ENCODE measurements around the gene ELF3. TPM values are rescaled to one million over a fixed set of nuclear protein-coding genes. Genes with fewer than 3 reads are reported as not detected.
"Not testable (repeated sequence)": the region's sequence is repeated elsewhere in the genome, so short reads cannot be mapped to it uniquely, and the experiment has no call there.

The ELF3 gene
- total RNA-seq, 2 donors from 2014 or later, result 0.84 to 0.98 TPM

- H3K4me3 Mint-ChIP-seq, result no peak overlapping the region
- no peak for DNase-seq (ENCODE audit: low spot score)
- H3K27ac Mint-ChIP-seq, result no peak overlapping the region
- ATAC-seq, result no peak
- no peaks in the 10 kb centered on the region for H3K36me3 Mint-ChIP-seq
- H3K9me3 Mint-ChIP-seq, result no peaks in the 10 kb centered on the region
- H3K4me1 Mint-ChIP-seq (ENCODE audit: low read depth in 2 of 2), result peaks cover 4 to 7% of the 10 kb centered on the region in 2 donors
- peaks cover 0 to 5% of the 10 kb centered on the region in 2 donors for H3K27me3 Mint-ChIP-seq
These were observed 3.7 kb downstream of the ELF3 start for GRCh38 chr1:202014060-202014459.

DNA sequence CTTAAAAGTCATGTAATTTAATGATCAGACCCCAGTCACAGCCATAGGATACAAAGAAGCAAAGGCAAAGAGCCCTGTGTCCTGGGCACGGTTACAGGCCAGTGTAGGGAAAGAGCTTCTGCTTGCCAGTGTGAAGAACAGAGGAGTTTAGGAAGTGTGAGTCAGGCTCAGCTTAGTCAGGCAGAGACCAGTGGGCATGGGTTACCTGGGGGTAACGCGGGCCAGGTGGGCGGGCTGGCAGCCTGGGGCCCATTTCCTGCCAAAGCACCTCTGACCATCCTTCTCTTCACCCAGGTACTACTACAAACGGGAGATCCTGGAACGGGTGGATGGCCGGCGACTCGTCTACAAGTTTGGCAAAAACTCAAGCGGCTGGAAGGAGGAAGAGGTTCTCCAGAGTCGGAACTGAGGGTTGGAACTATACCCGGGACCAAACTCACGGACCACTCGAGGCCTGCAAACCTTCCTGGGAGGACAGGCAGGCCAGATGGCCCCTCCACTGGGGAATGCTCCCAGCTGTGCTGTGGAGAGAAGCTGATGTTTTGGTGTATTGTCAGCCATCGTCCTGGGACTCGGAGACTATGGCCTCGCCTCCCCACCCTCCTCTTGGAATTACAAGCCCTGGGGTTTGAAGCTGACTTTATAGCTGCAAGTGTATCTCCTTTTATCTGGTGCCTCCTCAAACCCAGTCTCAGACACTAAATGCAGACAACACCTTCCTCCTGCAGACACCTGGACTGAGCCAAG lies 4.7 kb downstream of the ELF3 start:
- no peak for DNase-seq (ENCODE audit: low spot score)
- Mint-ChIP-seq H3K4me3 (no peak overlapping the region), H3K36me3 (no peaks in the 10 kb centered on the region), H3K27ac (no peak overlapping the region), H3K27me3 (peaks cover 0 to 7% of the 10 kb centered on the region in 2 donors), H3K9me3 (no peaks in the 10 kb centered on the region), H3K4me1 (ENCODE audit: low read depth in 2 of 2) (peaks cover 6% of the 10 kb centered on the region in 2 donors)
- no peak for ATAC-seq

DNA sequence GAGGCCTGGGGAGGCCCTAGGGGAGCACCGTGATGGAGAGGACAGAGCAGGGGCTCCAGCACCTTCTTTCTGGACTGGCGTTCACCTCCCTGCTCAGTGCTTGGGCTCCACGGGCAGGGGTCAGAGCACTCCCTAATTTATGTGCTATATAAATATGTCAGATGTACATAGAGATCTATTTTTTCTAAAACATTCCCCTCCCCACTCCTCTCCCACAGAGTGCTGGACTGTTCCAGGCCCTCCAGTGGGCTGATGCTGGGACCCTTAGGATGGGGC lies 5.2 kb downstream of the ELF3 start:
- H3K36me3 Mint-ChIP-seq, result no peaks in the 10 kb centered on the region
- H3K27ac Mint-ChIP-seq, result no peak overlapping the region
- H3K4me3 Mint-ChIP-seq, result no peak overlapping the region
- H3K4me1 Mint-ChIP-seq (ENCODE audit: low read depth in 2 of 2), result peaks cover 6% of the 10 kb centered on the region in 2 donors
- peaks cover 0 to 7% of the 10 kb centered on the region in 2 donors for H3K27me3 Mint-ChIP-seq
- H3K9me3 Mint-ChIP-seq, result no peaks in the 10 kb centered on the region
- DNase-seq (ENCODE audit: low spot score) (no peak), ATAC-seq (no peak)

GRCh38 chr1:202016022-202016810 lies 5.8 kb downstream of the ELF3 start:
- Mint-ChIP-seq H3K4me1 (ENCODE audit: low read depth in 2 of 2) (peaks cover 6% of the 10 kb centered on the region in 2 donors), H3K27ac (no peak overlapping the region), H3K27me3 (peaks cover 0 to 7% of the 10 kb centered on the region in 2 donors), H3K36me3 (no peaks in the 10 kb centered on the region), H3K9me3 (no peaks in the 10 kb centered on the region), H3K4me3 (no peak overlapping the region)
- DNase-seq (ENCODE audit: low spot score) (no peak), ATAC-seq (no peak)

DNA sequence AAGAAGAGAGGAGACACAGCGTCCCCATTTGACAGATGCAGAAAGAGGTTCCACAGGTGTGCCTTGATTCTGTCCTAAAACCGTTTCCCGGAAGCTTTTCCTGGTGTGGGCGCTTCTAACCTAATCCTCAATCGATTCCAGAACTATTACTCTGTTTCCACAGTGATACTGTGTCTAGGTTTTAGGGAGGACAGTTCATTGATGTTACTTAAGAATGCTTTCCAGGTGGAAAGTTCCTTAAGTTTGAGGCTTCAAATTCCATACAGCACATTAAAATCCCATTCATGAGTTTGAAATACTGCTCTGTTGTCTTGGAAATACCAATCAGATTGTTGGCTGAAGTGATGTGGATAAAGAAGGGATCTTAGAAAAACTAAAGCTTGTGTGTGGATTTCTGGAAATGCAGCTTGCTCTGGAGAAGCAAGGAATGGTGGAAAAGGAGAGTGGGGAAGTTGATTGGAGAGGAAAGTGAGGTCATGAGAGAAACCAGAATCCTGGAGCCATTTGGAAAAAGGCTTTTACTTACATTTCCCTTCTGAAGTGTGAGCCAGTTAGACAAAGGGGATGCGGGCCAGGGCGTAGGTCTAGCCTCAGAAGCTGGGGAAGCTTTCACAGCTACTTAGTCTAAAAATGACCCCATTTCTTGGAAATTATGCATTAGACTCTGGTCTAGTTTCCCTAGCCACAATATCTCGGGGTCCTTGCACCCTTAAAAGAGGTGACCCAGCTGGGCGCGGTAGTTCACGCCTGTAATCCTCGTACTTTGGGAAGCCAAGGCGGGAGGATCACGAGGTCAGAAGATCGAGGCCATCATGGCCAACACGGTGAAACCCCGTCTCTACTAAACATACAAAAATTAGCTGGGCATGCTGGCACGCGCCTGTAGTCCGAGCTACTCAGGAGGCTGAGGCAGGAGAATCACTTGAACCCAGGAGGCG lies 6.7 kb downstream of the ELF3 start:
- DNase-seq (ENCODE audit: low spot score) (no peak), ATAC-seq (no peak)
- Mint-ChIP-seq H3K27ac (no peak overlapping the region), H3K4me3 (no peak overlapping the region), H3K36me3 (no peaks in the 10 kb centered on the region), H3K9me3 (no peaks in the 10 kb centered on the region), H3K4me1 (ENCODE audit: low read depth in 2 of 2) (peaks cover 6% of the 10 kb centered on the region in 2 donors), H3K27me3 (peaks cover 2 to 7% of the 10 kb centered on the region in 2 donors)

- DNase-seq (ENCODE audit: low spot score) (no peak), ATAC-seq (no peak)
- no peak overlapping the region for H3K27ac Mint-ChIP-seq
- peaks cover 4 to 7% of the 10 kb centered on the region in 2 donors for H3K27me3 Mint-ChIP-seq
- H3K9me3 Mint-ChIP-seq, result no peaks in the 10 kb centered on the region
- no peaks in the 10 kb centered on the region for H3K36me3 Mint-ChIP-seq
- no peak overlapping the region for H3K4me3 Mint-ChIP-seq
- H3K4me1 Mint-ChIP-seq (ENCODE audit: low read depth in 2 of 2), result peaks cover 6% of the 10 kb centered on the region in 2 donors
These were observed 7.5 kb downstream of the ELF3 start for GRCh38 chr1:202017749-202018467.

DNA sequence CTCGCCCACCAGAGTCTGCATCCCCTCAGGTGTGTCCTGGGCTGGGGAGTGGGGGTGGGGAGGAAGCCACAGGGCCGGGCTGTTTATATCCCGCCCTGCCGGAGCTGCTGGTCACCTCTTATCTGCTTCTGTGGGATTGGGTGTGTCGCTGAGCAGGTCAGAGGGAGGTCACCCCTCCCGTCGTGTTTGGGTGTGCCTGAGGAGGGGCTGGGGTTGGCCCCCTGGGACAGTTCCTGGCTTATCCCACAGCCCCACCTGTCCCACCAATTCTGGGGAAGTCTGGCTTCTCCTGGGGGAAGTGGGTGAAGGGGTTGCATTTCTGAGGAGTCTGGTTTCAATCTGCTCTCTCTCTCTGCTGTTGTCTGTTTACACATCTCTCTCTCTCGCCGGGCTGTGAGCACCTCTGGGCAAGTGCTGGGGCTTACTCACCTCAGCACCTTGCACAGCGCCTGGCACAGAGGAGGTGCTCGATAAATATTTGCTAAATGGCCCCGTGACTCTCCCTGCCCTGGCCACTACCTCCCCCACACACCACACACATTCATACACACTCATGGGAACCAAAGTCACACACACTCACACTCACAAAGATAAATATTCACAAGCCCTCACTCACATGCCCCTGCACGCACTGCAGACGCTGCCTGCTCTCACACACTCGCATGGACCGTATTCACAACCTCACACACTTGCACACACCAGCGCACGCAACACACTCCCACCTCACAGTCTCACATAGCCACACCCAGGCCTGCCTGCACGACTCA lies 8.3 kb downstream of the ELF3 start:
- H3K4me1 Mint-ChIP-seq (ENCODE audit: low read depth in 2 of 2), result peaks cover 6 to 11% of the 10 kb centered on the region in 2 donors
- peak in 1 of 2 donors; percentile 33 for ATAC-seq
- H3K27ac Mint-ChIP-seq, result no peak overlapping the region
- H3K27me3 Mint-ChIP-seq, result peaks cover 7 to 10% of the 10 kb centered on the region in 2 donors
- no peaks in the 10 kb centered on the region for H3K9me3 Mint-ChIP-seq
- no peak for DNase-seq (ENCODE audit: low spot score)
- no peaks in the 10 kb centered on the region for H3K36me3 Mint-ChIP-seq
- H3K4me3 Mint-ChIP-seq, result no peak overlapping the region

DNA sequence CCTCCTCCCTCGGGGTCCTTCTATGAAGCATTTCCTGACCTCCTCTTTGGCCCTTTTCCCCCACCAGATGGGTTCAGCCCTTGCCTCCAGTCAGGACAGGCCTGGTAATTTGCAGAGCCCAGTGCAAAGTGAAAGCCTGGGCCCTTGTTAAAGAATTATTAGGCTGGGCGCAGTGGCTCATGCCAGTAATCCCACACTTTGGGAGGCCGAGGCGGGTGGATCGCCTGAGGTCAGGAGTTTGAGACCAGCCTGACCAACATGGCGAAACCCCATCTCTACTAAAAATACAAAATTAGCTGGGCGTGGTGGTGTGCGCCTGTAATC lies 8.8 kb downstream of the ELF3 start:
- not testable (repeated sequence) for H3K4me3 Mint-ChIP-seq; H3K9me3 Mint-ChIP-seq; DNase-seq (ENCODE audit: low spot score); H3K36me3 Mint-ChIP-seq; ATAC-seq; H3K27ac Mint-ChIP-seq
- Mint-ChIP-seq H3K4me1 (ENCODE audit: low read depth in 2 of 2) (peaks cover 6 to 11% of the 10 kb centered on the region in 2 donors), H3K27me3 (peaks cover 7 to 10% of the 10 kb centered on the region in 2 donors)

GRCh38 chr1:202023001-202023433 lies 12.6 kb downstream of the ELF3 start:
- Mint-ChIP-seq H3K4me1 (ENCODE audit: low read depth in 2 of 2) (peaks cover 6 to 11% of the 10 kb centered on the region in 2 donors), H3K27ac (no peak overlapping the region), H3K4me3 (no peak overlapping the region), H3K27me3 (peaks cover 7 to 10% of the 10 kb centered on the region in 2 donors), H3K36me3 (no peaks in the 10 kb centered on the region), H3K9me3 (no peaks in the 10 kb centered on the region)
- ATAC-seq (peak in 1 of 2 donors; percentile 21), DNase-seq (ENCODE audit: low spot score) (no peak)

GRCh38 chr1:202029171-202029665 lies 18.8 kb downstream of the ELF3 start:
- Mint-ChIP-seq H3K9me3 (no peaks in the 10 kb centered on the region), H3K27me3 (peaks cover 7 to 9% of the 10 kb centered on the region in 2 donors), H3K36me3 (no peaks in the 10 kb centered on the region), H3K4me1 (ENCODE audit: low read depth in 2 of 2) (no peaks in the 10 kb centered on the region), H3K27ac (no peak overlapping the region), H3K4me3 (no peak overlapping the region)
- DNase-seq (ENCODE audit: low spot score) (no peak), ATAC-seq (no peak)

DNA sequence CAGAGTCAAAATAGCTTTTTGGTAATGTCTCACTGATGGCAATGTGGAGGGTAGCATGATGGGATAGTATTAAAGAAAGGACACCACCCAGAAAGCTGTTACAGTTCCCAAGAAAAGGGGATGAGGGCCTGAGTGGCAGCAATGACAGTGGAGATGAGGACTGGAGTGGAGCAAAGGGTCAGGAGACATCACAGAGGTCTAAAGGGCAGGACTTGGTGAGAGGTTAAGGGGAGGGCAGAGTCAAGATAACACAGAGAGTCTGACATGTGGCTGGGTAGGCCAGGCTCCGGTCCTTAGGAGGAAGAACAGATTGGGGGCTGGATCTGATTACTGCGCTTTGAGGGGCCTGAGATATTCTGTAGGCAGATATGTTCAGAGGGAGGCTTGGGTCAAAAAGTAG lies 19.3 kb downstream of the ELF3 start:
- no peaks in the 10 kb centered on the region for H3K4me1 Mint-ChIP-seq (ENCODE audit: low read depth in 2 of 2)
- no peaks in the 10 kb centered on the region for H3K36me3 Mint-ChIP-seq
- no peak overlapping the region for H3K4me3 Mint-ChIP-seq
- no peak overlapping the region for H3K27ac Mint-ChIP-seq
- H3K9me3 Mint-ChIP-seq, result no peaks in the 10 kb centered on the region
- DNase-seq (ENCODE audit: low spot score) (no peak), ATAC-seq (no peak)
- H3K27me3 Mint-ChIP-seq, result peaks cover 7 to 9% of the 10 kb centered on the region in 2 donors

DNA sequence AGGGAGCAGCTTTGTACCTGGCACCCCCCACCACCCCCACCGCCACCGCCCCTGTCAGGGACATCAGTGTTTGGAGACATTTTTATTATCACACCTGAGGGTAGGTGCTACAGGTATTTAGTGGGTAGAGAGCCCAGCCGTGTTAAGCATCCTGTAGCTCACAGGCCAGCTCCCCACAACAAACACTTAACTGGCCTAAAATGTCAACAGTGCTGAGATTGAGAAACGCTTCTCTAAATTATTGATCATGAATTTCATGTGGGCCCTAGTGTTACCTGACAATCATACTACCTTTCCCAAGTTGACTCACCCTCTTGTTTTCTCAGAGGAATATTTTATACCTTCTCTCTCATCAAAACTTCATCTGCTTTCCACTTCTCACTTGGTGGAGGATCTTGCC lies 21.4 kb downstream of the ELF3 start:
- no peak for ATAC-seq
- H3K27me3 Mint-ChIP-seq, result peaks cover 7 to 9% of the 10 kb centered on the region in 2 donors

More for the DNA sequence above, 21.4 kb downstream of the ELF3 start:
- H3K4me3 Mint-ChIP-seq, result no peak overlapping the region
- no peaks in the 10 kb centered on the region for H3K4me1 Mint-ChIP-seq (ENCODE audit: low read depth in 2 of 2)
- DNase-seq (ENCODE audit: low spot score), result no peak
- no peaks in the 10 kb centered on the region for H3K9me3 Mint-ChIP-seq
- no peak overlapping the region for H3K27ac Mint-ChIP-seq
- no peaks in the 10 kb centered on the region for H3K36me3 Mint-ChIP-seq
